ENCODE data around the gene RNF212B. TPM values are rescaled to one million over a fixed set of nuclear protein-coding genes. Genes with fewer than 3 reads are reported as not detected.
A peak's percentile ranks its signal among the peaks of the same experiment; 100 is the strongest.
"Not testable (repeated sequence)": the region's sequence is repeated elsewhere in the genome, so short reads cannot be mapped to it uniquely, and the experiment has no call there.

The RNF212B gene
- total RNA-seq, 1 donor from 2014 or later, result not detected

DNA sequence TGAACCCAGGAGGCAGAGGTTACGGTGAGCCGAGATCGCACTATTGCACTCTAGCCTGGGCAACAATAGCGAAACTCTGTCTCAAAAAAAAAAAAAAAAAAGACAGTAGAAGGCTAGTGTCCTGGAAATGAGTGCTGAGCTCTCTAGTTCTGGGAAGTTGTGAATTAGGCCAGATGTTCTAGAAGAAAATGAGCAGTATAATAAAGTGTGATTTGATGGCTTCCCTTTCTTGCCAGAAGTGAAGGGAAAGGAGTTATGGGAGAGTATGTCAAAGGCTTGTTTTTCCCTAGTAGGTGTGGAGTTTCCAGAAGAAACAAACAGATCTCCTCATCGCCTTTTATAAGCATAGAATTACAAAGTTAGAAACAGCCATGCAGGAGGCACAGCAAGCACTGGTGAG lies 20.5 kb downstream of the RNF212B start:
- Mint-ChIP-seq H3K4me3 (no peak overlapping the region), H3K4me1 (no peaks in the 10 kb centered on the region), H3K27ac (no peak overlapping the region), H3K9me3 (no peaks in the 10 kb centered on the region), H3K27me3 (peaks cover 48% of the 10 kb centered on the region), H3K36me3 (ENCODE audit: low read depth) (no peaks in the 10 kb centered on the region)
- intact Hi-C loops (cut with micrococcal nuclease), result no loop called here
- DNase-seq, result no peak

DNA sequence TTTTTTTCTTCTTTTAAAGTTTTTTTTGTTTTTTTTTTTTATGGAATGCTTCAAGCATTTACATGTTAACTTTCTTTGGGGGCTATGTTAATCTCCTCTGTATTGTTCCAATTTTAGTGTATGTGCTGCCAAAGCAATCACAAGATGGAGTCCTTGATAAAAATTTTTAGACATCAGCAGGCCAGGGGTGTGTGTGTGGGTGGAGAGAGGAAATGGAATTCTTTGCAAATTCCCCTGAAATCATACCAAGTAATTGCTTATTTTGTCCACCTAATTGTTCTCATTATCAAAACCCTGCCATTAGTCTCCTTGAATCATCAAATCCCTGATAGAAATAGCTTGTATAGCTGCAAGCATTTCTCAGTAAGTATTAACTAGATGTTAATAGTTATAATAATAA lies 21.7 kb downstream of the RNF212B start:
- Mint-ChIP-seq H3K27ac (no peak overlapping the region), H3K9me3 (no peaks in the 10 kb centered on the region), H3K27me3 (peaks cover 47% of the 10 kb centered on the region), H3K36me3 (ENCODE audit: low read depth) (no peaks in the 10 kb centered on the region), H3K4me1 (no peaks in the 10 kb centered on the region), H3K4me3 (no peak overlapping the region)
- intact Hi-C loops (cut with micrococcal nuclease), result no loop called here
- DNase-seq, result no peak

- H3K36me3 Mint-ChIP-seq (ENCODE audit: low read depth); H3K9me3 Mint-ChIP-seq; H3K4me3 Mint-ChIP-seq; H3K27ac Mint-ChIP-seq; H3K4me1 Mint-ChIP-seq; intact Hi-C loops (cut with micrococcal nuclease); DNase-seq: not testable (repeated sequence)
- peaks cover 46% of the 10 kb centered on the region for H3K27me3 Mint-ChIP-seq
Measured at GRCh38 chr14:23260849-23261248, 23.1 kb downstream of the RNF212B start.

DNA sequence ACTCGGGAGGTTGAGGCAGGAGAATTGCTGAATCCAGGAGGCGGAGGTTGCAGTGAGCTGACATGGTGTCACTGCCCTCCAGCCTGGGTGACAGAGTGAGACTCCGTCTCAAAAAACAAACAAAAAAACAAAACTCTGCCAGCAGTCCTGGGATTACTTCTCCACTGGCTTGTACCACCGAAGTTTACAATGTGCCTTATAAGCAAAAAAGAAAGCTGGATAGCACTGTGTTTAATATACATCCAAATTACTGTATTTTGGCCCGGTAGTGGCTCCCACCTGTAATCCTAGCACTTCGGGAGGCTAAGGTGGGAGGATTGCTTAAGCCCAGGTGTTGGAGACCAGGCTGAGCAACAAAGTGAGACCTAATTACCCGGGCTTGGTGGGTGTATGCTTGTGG lies 31.5 kb downstream of the RNF212B start:
- no peaks in the 10 kb centered on the region for H3K36me3 Mint-ChIP-seq (ENCODE audit: low read depth)
- peaks cover 11% of the 10 kb centered on the region for H3K27me3 Mint-ChIP-seq
- no peak overlapping the region for H3K27ac Mint-ChIP-seq
- no peaks in the 10 kb centered on the region for H3K4me1 Mint-ChIP-seq
- no peak for DNase-seq
- intact Hi-C loops (cut with micrococcal nuclease), result no loop called here
- H3K4me3 Mint-ChIP-seq, result no peak overlapping the region
- no peaks in the 10 kb centered on the region for H3K9me3 Mint-ChIP-seq

DNA sequence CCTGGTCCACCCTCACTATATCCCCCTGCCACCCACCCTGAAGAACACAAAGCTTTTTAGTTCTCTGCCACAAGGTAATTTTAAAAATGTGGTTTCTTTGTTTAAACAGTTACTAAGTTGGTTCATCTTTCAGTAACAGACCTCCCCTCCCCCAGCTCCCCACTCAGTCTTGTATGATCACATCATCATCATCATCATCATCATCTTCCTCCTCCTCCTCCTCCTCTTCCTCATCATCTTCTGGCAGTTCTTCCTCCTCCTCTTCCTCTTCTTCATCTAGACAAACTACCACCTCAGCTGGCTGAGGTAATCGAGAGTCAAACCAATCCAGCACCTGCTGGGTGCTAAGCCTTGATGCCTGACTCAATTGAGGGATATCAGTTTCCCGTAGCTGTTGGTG lies 37.7 kb downstream of the RNF212B start:
- no peak overlapping the region for H3K27ac Mint-ChIP-seq
- DNase-seq, result no peak
- H3K36me3 Mint-ChIP-seq (ENCODE audit: low read depth), result peaks cover 3% of the 10 kb centered on the region
- H3K4me3 Mint-ChIP-seq, result no peak overlapping the region
- no peaks in the 10 kb centered on the region for H3K27me3 Mint-ChIP-seq
- H3K9me3 Mint-ChIP-seq, result no peaks in the 10 kb centered on the region
- peaks cover 4% of the 10 kb centered on the region for H3K4me1 Mint-ChIP-seq
- intact Hi-C loops (cut with micrococcal nuclease), result no loop called here

GRCh38 chr14:23277189-23277588 lies 39.5 kb downstream of the RNF212B start:
- no peaks in the 10 kb centered on the region for H3K9me3 Mint-ChIP-seq
- peaks cover 6% of the 10 kb centered on the region for H3K4me1 Mint-ChIP-seq
- H3K27me3 Mint-ChIP-seq, result no peaks in the 10 kb centered on the region
- no peak overlapping the region for H3K27ac Mint-ChIP-seq
- intact Hi-C loops (cut with micrococcal nuclease), result no loop called here
- H3K36me3 Mint-ChIP-seq (ENCODE audit: low read depth), result peaks cover 7% of the 10 kb centered on the region
- DNase-seq, result no peak
- H3K4me3 Mint-ChIP-seq, result no peak overlapping the region

DNA sequence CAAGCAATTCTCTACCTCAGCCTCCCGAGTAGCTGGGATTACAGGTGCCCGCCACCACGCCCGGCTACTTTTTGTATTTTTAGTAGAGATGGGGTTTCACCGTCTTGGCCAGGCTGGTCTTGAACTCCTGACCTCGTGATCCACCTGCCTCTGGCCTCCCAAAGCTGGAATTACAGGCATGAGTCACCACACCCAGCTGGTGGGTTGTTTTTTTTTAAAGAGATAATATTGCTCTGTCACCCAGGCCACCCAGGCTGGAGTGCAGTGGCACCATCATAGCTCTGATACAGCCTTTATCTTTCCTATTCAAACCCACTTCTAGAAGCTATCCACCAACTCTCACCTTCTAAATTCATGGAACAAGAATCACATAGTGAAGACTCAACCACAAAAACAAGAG lies 40.2 kb downstream of the RNF212B start:
- DNase-seq; H3K9me3 Mint-ChIP-seq; H3K36me3 Mint-ChIP-seq (ENCODE audit: low read depth); H3K4me1 Mint-ChIP-seq; H3K4me3 Mint-ChIP-seq; H3K27ac Mint-ChIP-seq; intact Hi-C loops (cut with micrococcal nuclease); H3K27me3 Mint-ChIP-seq: not testable (repeated sequence)

DNA sequence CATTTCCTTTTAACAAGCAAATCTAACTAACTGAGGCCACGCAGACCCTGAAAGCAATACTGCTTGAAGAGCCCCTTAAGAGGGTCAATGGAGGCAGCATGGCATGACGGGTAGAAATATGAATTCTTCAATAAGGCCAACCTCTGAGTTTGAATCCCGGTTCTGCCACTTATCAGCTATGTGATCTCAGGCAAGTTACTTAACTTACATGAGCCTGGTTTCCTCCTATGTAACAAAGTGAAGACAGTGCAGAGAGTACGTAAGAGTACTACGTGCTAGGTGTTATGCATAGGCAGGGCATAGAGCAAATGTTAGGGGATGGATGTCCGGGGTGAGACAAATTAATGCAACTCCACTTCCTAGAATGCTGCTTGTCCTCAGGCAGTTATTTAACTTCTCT lies 43.5 kb downstream of the RNF212B start:
- intact Hi-C loops (cut with micrococcal nuclease), result no loop called here
- Mint-ChIP-seq H3K27ac (no peak overlapping the region), H3K4me3 (no peak overlapping the region), H3K9me3 (no peaks in the 10 kb centered on the region), H3K4me1 (peaks cover 16% of the 10 kb centered on the region), H3K27me3 (no peaks in the 10 kb centered on the region), H3K36me3 (ENCODE audit: low read depth) (peaks cover 12% of the 10 kb centered on the region)
- no peak for DNase-seq

- peaks cover 12% of the 10 kb centered on the region for H3K36me3 Mint-ChIP-seq (ENCODE audit: low read depth)
- H3K27me3 Mint-ChIP-seq, result no peaks in the 10 kb centered on the region
- DNase-seq, result peak; percentile 74
- no peaks in the 10 kb centered on the region for H3K9me3 Mint-ChIP-seq
- H3K4me1 Mint-ChIP-seq, result peaks cover 21% of the 10 kb centered on the region
- intact Hi-C loops (cut with micrococcal nuclease), result loop anchor here (2.0 to 5.0 kb wide), 2 partner anchors 20 to 188 kb away; partner anchors contain the start of genes ACIN1 and C14orf119
- peak overlapping the region; percentile 99 for H3K4me3 Mint-ChIP-seq
- peak overlapping the region; percentile 94 for H3K27ac Mint-ChIP-seq
Measured at GRCh38 chr14:23284654-23285529, 47.2 kb downstream of the RNF212B start.

DNA sequence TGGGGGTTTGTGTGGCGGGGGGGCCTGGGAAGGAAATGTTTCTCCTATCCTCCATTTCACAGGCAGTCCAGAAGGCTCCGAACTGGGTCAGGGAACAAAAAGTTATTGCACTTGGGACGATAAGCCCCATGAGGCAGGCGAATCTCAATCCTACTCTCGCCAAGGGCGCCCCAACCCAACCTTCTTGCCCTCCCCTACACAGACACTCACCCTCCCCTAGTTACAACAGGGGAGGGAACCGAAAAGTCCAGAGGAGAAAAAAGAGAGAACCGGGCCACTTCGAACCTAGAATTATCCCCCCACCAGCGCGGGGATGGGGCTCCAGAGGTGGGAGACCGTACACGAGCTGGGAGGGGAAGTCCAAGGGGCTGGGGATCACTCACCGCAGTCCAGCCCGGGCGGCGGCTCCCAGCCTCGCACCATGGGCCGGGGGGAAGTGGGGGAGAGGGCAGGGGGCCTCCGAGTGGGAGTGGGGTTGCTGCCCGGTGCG lies 47.8 kb downstream of the RNF212B start:
- H3K9me3 Mint-ChIP-seq, result no peaks in the 10 kb centered on the region
- peak overlapping the region; percentile 94 for H3K27ac Mint-ChIP-seq
- intact Hi-C loops (cut with micrococcal nuclease), result loop anchor here (1.0 to 5.0 kb wide), 5 partner anchors 10 to 188 kb away; partner anchors contain the start of genes ACIN1, C14orf119 and PABPN1

DNA sequence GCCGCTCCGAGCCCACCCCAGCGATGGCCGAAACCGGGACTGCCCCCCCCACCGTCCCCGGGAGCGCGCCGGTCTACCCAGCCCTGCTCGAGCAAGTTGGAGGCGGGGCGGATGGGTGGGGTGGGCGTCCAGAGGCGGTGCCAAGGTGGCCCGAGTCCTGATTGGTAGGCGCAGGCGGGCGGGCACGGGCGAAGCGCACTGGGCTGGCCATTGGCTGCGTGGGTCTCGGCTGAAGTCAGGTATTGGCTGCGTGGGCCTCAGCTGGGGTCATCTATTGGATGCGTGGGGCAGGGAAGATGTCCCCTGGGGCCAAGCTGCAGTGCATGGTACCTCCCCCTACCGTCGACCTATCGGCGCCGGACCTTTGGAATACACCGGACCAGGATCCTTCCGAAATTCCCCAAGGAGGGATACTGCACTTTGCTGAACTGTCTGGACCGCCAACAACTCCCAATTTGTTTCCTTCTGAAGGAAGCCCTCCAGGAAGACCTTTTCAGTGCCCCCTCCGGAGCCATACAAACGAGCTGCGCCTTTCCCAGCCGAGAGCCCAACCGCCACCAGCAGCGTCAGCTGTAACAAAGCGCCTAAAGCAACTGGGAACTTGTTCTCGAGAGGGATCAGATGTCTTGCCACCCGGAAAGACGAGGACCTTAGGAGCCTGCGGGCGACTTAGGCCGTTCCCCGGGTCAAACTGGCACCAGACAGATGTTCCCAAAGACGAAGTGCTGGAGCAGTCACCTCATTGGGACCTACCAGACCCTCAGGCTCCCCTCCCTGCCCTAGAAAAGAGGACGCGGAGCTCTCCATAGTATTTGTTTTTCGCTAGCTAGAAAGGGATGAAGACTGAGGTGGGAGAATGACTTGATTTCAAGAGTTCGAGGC lies 48.5 kb downstream of the RNF212B start, which contains the start of gene HOMEZ:
HOMEZ (minus strand) TSS at position 113 of the 882 bp plus-strand sequence. CDS start 180 bp downstream, outside the sequence.
- peak; percentile 99 for DNase-seq
- H3K4me3 Mint-ChIP-seq, result peak within 1 kb of the TSS; percentile 99
- no peaks in the 10 kb centered on the region for H3K9me3 Mint-ChIP-seq
- H3K36me3 Mint-ChIP-seq (ENCODE audit: low read depth), result peaks cover 12% of the 10 kb centered on the region
- H3K27me3 Mint-ChIP-seq, result no peaks in the 10 kb centered on the region
- peak within 1 kb of the TSS; percentile 94 for H3K27ac Mint-ChIP-seq
- intact Hi-C loops (cut with micrococcal nuclease), result loop anchor here (1.0 to 5.0 kb wide), 4 partner anchors 9 to 189 kb away; partner anchors contain the start of genes ACIN1, C14orf119 and PABPN1
- H3K4me1 Mint-ChIP-seq, result peaks cover 20% of the 10 kb centered on the region

More for the DNA sequence above, 47.8 kb downstream of the RNF212B start:
- no peak for DNase-seq
- H3K27me3 Mint-ChIP-seq, result no peaks in the 10 kb centered on the region
- peak overlapping the region; percentile 99 for H3K4me3 Mint-ChIP-seq
- peaks cover 12% of the 10 kb centered on the region for H3K36me3 Mint-ChIP-seq (ENCODE audit: low read depth)
- H3K4me1 Mint-ChIP-seq, result peaks cover 21% of the 10 kb centered on the region

DNA sequence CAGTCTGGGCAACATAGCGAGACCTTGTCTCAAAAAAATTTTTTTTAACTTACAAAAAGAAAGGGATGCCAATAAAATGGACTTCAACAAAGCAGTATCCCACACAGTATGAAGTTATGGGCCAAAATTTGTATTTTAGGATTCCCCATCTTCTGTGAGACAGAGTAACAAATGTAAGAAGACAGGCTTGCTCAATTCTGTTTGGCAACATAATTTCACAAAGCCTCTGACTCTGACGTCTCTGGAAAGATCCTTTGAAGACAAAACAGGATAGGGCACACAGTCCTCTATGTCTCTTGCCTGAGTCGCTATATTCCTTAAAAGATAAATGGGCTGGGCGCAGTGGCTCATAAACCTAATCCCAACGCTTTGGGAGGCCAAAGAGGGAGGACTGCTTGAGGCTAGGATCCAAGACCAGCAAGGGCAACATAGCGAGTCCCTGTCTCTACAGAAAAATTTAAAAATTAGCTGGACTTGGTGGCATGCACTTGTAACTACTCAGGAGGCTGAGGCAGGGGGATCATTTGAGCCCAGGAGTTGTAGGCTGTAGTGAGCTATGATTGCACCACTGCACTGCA lies 49.3 kb downstream of the RNF212B start:
- intact Hi-C loops (cut with micrococcal nuclease), result loop anchor here (1.0 to 5.0 kb wide), 4 partner anchors 8 to 190 kb away; partner anchors contain the start of genes ACIN1, C14orf119 and PABPN1
- peak overlapping the region; percentile 94 for H3K27ac Mint-ChIP-seq
- DNase-seq, result no peak
- no peaks in the 10 kb centered on the region for H3K27me3 Mint-ChIP-seq
- H3K36me3 Mint-ChIP-seq (ENCODE audit: low read depth), result peaks cover 7% of the 10 kb centered on the region
- H3K9me3 Mint-ChIP-seq, result no peaks in the 10 kb centered on the region
- H3K4me1 Mint-ChIP-seq, result peaks cover 19% of the 10 kb centered on the region
- H3K4me3 Mint-ChIP-seq, result peak overlapping the region; percentile 99
